Right lobe of liver (tissue), 4 donors: ENCODE data around the gene SAYSD1.

Experiments
- POLR2A ChIP-seq: fragments of 450-650 bp; IDR thresholded peaks from one replicate; pipeline ENCODE4 v1.6.1; 2017; ENCODE audit warnings: antibody characterized with exemption, mild to moderate bottlenecking
- TF ChIP-seq, protein P1 (sequence below), 4 donors: fragments of 200-600 bp in 3 of 4; fragments of 450-650 bp in 1 of 4; IDR thresholded peaks; one replicate each; pipeline versions ENCODE4 v1.5.1 to v1.8.0; 2016 to 2022; ENCODE audit warnings: antibody characterized with exemption in 4 of 4, mild to moderate bottlenecking in 2 of 4
- donor health status: DM: no; HTN: no; CAD: no.
- donor health status: DM: no; HTN: no; CAD: no.
- donor health status: DM: no; HTN: yes; CAD: no.

DNA sequence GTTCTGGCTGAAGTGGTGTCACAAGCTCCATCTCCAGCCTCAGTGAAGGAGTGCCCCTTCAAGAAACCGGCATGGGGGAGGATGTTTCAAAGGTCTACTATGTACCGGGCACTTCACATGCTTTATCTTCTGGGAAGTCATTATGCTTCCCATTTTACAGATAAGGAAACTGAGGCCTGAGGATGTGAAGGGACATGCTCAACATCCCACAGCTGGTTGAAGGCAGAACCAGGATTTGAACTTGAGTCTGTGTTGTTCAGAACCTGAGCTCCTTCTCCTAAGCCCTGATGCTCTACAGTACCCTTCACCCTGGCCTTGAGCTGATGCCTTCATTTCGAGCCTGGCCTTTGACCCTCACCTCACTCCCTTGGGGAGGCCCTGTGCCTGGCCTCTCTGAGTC is 53.4 kb downstream of the SAYSD1 start:
- TF ChIP-seq, protein P1, sequence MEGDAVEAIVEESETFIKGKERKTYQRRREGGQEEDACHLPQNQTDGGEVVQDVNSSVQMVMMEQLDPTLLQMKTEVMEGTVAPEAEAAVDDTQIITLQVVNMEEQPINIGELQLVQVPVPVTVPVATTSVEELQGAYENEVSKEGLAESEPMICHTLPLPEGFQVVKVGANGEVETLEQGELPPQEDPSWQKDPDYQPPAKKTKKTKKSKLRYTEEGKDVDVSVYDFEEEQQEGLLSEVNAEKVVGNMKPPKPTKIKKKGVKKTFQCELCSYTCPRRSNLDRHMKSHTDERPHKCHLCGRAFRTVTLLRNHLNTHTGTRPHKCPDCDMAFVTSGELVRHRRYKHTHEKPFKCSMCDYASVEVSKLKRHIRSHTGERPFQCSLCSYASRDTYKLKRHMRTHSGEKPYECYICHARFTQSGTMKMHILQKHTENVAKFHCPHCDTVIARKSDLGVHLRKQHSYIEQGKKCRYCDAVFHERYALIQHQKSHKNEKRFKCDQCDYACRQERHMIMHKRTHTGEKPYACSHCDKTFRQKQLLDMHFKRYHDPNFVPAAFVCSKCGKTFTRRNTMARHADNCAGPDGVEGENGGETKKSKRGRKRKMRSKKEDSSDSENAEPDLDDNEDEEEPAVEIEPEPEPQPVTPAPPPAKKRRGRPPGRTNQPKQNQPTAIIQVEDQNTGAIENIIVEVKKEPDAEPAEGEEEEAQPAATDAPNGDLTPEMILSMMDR (IDR thresholded peaks at IDR 0.05), result no peak
- no peak for TF ChIP-seq POLR2A
